HG03439 (cell line): ENCODE data around the gene EVX2.

Experiments used
- ATAC-seq: cut with Tn5 transposase; IDR thresholded peaks from one replicate; pipeline ENCODE4 v1.9.1; 2021; ENCODE audit warnings: mild to moderate bottlenecking, moderate library complexity; ENCODE audit not compliant: unreplicated experiment

EVX2 gene

DNA sequence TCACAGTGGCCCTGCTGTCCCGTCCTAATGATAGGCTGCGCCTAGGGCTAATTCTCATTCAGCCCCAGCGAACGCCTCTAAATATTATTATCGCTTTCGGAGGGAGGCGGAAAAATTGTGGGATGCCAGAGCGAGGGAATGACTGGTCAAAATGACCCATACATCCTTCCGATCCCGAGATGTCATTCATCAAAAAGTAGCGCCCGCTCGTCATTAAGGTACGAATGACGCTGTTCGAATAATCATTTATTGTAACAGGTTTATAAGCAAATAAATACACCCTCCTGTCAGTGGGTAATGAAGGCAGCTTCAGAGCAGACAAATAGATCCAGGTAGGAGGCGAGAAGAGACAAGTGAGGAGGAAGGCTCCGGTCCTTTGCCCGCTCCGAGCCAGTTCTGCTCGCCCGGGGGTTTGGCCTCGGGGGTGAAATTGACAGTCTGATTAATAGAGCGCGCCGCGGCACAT, at the start of gene EVX2:
TSS of gene EVX2 (minus strand) at position 167 of the 466 bp plus-strand sequence. CDS start 186 bp downstream, outside the sequence.
- no peak for ATAC-seq

DNA sequence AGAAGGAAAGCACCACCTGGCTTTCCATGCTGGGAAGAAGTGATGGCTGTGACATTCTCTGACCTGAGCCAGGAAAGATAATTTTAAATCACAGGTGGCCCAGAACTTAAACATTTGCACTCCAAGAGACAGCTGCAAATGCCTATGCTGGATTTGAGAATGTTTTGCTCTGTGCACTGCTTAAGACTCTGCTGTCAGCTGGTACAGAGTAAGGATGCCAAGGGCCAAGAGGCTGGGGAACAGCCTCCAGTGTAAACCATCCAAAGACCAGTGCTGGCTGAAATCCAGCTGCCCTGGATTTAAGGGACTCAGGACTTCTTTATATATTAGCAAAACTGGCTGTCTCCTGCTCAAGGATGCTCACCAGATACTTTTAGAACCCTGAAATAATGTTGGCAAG, 49.6 kb upstream of the EVX2 start:
- ATAC-seq = no peak

DNA sequence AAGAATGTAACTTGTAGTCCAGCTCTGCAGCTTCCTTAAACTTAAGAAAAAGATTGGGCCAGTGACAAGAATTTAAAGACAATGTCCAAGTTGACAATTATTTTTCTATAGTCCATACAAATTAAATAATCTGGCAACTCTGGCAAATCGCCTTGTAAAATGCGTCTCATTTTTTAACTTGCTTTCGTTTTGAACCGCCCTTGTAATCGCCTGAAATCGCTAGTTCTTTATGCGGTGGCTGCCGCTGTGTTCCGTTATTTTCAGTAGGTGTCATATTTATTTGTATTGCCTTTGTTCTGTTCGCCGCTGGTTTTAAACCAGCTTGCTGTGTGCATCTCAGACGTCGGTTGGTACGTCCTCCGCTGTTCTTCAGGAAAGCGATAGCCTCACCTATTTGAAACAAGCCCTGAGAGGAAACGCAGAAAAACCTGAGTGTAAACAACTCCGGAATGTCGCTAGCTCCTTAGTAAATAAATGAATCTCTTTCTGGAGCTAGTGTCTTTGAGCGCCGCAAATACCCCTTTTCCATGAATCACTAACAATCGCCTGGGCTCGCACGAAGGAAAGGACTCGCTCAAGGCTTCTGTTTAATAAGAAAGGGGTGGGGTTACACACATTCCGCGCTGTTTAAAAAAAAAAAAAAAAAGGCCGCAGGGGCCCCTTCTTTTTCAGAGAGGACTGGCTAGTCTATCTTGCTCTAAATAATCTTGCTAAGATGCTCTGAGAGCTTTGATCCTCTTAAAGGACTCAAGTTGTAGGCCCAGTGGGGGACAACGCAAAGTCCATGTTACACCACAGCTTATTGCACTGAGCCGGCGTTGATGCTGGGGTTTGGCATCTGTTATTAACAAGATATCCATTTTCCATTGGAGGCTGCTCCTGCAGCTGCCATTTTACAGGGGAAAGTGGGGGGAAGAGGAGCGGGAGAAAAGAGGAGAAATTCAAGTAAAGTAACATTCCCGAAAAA, 48.7 kb upstream of the EVX2 start:
- ATAC-seq = no peak

DNA sequence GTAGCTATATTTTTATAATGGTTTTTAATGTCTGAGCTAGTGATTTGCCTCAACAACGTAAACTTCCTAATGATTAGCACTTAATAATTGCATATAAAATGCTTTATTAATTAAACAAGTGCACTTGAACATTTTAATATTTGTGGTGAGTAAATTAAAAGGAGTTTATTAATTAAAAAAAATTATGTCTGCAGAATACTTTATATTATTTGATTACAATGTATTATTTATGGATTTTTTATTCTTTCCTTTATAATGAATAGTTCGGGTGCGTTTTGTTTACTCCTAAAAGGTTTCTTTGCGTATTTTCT, 48.0 kb upstream of the EVX2 start:
- no peak for ATAC-seq

DNA sequence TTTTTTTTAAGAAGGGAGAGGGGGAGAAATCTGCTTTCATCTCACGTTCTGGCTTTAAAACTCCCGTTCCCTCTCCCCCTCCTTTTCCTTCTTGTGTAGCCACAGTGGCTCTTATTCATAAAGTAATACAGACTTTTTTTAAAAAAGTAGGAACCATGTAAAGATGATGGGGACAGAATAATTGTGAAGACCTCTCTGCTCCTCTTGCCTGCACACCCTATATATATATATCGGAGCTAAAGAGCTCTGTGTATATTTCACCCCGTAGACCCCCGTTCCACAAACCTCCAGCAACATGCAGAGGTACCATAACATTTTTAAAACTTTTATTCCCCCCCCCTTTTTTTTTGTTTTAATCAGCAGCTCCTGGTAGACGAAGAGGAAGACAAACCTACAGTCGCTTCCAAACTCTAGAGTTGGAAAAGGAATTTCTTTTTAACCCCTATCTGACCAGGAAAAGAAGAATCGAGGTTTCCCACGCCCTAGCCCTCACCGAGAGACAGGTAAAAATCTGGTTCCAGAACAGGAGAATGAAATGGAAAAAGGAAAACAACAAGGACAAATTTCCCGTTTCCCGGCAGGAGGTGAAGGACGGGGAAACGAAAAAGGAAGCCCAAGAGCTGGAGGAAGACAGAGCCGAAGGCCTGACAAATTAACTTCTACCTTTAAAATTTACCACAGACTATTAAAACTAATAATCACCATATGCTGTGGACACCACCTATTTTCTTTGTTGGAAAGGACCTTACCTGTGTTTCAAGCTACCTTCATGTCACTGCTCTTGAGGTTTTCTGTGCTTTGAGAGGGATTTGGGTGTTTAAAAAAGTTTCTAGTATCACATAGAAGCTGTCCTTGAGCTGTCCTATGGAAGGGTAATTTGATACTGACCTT, 47.4 kb upstream of the EVX2 start:
- ATAC-seq = no peak

DNA sequence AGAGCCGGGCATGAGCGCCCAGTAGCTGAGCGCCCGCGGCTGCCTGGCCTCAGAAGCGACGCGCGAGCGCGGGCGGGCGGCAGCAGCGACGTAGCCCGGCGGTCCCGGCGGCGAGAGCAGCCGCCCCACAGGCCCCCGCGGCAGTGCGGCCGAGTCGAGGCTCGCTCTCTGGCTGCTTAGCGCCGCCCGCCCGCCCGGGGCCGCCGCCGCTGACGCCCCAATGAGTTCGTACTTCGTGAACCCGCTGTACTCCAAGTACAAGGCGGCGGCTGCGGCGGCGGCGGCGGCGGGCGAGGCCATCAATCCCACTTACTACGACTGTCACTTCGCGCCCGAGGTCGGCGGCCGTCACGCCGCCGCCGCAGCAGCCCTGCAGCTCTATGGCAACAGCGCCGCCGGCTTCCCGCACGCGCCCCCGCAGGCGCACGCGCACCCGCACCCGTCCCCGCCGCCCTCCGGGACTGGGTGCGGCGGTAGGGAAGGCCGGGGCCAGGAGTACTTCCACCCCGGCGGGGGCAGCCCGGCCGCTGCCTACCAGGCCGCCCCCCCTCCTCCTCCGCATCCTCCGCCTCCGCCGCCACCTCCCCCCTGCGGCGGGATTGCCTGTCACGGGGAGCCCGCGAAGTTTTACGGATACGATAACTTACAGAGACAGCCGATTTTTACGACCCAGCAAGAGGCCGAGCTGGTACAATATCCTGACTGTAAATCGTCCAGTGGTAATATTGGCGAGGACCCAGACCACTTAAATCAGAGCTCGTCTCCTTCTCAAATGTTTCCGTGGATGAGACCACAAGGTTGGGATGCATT, 46.6 kb upstream of the EVX2 start:
- ATAC-seq = no peak

DNA sequence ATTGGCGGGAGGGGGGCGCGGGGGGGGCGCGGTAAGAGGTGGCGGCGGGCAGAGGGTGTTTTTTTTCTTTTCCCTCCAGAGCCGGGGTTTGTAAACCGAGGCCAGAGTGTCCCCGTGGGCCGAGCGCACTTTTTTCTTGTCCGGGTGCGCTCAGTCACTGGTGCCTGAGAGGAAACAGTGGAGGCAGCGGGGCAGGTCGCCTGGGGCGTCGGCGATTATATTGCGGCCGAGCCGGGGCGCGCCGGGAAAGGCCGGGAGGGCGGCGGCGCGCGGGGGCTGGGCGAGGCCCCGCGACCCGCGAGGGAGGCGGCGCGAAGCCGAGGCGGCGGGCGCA, 46.0 kb upstream of the EVX2 start:
- ATAC-seq = no peak

DNA sequence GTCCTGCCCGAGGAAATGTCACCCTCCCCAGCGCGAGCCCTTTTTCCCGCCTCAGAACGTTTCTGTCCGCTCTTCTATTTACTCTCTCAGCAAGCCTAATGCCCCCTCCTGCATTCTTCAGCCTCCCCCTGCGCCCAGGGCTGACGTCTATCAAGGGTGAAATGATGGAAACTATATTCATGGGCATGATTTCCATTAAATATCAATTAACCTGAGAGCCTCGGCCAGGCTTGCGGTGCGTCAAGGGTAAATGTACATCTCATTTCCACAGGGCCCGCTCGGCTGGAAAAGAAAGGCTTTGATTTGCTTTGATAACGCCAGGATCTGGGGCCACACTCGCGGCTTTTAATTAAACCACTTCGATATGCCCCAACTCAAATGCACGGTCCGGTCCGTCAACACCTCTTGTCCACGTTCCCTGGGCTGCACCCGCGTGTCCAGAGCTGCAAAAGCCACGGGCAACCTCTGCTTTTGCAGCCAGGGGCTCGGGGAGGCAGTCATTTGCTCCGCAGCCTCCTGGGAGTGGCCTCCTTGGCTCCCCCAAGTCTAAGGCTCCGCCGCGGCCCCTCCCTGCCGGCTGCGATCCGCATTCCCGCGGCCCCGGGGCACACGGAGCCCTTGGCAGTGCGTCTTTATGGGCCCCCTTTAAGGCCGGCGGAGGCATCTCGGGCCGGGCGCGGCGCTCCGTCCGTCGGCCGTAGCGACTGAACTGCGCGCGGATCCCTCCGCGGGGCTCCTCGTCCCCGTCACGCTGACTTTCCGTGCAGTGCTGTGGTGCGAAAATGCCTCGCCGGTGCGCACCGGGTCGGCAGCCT, 45.4 kb upstream of the EVX2 start, which contains the start of gene HOXD8:
TSS of gene HOXD8 (plus strand) at position 724 of the 815 bp plus-strand sequence. CDS start 662 bp downstream, outside the sequence.
- ATAC-seq = no peak

DNA sequence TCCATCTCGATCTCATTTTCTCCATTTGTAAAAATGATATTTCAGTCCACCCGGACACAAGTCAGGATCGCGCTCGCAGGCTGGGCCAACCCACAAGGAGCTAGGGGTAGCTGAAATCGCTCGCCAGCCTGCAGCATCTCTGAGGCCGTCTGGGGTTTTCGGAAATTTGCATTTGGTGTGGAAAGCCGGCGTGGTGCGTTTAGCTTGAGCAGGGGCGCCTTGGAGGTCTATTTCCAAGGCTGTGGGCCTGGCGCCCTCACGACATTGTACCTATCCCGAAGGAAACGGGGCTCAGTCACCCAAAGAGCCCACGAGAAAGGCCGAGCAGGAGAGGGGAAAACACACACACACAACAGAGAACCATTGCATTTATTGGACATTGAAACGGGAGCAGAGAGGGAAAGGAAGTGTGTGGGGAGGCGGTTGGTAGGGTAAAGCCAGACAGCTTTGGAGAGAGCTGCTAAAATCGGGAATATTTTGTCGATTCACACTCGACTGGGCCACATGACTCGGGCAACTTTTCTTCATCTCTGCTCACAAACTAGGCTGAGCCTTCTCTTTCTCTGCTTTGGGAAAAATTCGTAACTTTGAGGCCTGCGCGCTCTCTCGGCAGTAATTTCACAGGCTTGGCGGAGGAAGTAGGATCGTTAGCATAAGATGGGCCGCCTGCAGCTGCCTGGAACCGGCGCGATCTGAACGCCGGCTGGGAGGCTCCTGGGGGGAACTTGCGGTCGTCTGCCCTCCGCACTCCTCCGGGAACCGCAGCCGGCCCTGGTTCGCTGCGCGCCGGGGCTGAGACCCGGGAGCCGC, 44.6 kb upstream of the EVX2 start:
- ATAC-seq = no peak

DNA sequence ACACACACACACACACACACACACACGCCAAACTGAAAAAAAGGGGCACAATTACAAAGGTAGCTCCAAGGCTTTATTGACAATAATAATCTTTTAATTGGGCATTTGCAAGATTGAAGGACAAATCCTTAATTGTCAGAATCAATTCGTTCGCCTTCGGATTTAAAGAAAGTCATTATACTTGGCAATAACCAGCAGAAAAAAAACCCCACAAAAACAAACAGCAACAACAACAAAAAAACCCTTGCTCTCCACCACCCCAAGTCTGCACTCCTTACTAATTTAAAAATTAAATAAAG, 44.0 kb upstream of the EVX2 start:
- no peak for ATAC-seq

DNA sequence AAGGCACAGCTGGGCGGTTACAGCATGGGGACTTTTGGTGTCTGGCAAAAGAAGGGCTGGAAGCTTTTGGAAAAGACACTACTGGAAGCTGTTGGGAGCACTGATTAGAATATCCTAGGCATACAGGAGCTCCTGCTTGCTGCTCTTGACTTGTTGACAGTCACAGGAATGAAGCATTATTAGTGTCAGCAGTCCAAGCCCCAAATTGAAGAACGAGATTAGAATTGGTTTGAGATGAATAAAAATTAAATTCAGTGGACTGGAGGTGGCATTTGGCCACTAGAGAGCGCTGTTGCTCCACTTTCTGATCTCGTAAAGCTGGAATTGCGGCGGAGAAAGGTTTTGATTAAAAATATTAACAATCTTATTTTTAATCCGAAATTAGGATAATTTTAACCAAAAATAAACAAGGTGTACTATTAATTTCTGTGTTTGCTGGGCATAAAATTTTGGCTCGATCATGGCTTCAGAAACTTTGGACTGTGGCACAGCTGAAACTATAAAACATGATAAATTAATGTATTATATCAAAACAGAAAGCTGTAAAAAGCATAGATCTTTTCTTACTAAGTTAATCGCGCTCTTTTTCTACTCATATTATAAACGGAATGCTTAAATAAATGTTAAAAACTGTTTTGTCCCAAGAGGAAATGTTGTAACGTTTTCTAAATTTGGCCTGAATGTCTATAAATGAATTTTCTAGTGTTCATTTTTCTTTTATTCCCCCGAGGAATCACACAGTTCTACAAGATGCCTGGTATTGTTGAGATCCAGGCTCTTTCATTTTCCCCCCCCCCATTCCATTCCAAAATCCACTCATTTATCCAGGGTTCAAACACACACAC, 43.4 kb upstream of the EVX2 start:
- no peak for ATAC-seq

DNA sequence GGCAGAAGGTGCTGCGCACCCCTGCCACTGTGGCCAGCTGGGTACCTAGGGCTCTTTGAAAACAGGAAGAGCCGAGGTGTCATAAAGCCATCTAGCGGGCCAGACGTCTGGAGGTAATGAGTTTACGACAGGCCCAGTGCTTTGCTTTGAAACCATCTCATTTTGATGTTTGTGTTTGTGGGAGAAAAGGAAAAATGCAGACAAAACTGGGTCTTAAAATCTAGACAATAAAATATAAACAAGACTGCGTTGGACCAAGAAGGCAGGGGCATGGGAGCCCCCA, 42.0 kb upstream of the EVX2 start:
- ATAC-seq = no peak

DNA sequence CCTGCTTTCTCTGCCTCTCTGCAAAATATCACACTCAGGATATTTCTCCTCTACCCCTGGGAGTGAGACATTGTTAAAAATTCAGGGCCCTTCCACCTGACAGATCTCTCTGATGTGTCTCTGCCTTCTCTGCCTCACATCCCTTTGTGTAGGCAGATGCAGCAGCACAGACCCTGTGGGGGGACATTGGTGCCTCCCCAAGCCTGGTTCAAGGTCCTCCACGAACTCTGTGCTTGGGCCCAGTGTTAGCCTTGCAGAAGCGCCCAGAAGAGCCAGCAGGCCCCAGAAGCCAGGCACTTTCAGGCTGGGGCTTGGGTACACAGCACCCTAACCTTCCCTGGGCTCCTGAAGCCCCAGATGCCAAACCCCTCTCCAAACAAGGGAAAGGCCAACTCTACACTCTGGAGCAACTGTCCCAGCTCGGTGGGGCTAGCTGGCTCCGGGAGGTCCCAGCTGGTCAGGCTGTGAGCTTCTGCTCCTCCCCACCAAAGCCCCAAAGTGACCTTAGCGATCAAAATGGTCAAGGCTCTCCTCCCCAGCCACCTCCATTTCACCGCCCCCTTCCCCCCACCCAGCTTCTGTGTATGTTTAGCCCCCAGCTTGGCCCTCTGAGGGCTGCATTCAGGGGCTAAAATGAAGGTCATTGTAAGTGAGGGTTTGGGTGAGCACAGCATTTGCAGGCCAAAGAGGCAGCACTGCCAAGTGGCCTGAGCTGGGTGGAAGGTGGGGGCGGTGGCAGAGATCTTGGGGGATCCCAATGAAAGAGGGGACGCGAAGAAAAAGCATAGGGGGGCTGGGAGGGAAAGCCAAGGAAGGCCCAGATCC, 41.4 kb upstream of the EVX2 start:
- ATAC-seq = no peak

DNA sequence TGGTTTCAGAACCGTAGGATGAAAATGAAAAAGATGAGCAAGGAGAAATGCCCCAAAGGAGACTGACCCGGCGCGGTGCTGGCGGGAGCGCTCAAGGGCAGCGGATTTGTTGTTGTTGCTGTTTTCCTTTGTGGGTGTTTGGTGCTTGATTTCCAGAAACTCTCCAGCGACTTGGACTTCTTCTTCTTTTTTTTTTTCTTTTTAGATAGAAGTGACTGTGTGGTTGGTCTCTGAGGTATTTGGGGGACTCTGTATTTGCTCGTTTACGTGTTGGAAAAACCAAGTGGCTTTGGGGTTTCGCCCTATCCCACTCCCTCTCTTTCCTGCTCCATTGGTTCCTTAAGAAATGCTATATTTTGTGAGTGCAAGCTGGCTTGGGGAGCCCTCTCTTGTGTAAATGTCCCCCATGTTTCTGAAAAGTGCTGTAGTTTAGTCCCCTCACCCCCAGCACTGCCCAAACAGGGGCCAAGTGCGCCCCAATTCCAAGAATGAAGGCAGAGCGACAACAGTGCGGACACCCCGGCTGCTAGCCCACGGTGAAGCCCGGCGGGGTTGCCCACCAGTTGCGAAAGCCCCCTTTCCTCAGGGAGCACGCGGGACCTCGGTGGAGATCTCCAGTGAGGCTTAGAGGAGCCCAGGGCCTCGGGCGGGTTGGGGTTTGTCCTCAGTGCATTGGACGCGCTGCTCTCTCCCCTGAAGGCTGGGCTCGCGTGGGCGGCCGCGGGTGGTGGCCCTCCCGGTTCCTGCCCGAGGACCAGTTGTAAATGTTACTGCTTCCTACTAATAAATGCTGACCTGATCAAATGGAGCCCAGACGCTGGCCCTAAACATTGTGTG, 40.6 kb upstream of the EVX2 start:
- no peak for ATAC-seq

DNA sequence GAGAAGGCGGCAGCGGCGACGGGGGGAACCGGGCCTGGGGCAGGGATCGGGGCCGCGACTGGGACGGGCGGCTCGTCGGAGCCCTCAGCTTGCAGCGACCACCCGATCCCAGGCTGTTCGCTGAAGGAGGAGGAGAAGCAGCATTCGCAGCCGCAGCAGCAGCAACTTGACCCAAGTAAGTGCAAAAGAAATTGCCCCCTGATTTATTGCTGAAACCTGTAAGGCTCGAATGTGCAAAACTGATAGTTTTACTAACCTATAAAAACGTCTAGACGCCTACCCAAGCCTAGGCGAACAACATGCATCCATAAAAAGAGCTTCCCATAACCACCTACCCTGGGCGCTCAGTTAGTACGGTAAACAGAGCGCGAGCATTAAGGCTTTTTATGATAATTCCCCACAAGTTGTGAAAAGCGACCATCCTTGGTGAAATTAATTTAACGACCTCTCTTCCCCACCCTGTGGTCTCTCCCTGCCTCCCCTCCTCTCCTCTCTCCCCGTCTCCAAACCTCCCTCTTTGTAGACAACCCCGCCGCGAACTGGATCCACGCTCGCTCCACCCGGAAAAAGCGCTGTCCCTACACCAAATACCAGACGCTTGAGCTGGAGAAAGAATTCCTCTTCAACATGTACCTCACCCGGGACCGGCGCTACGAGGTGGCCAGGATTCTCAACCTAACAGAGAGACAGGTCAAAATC, 39.8 kb upstream of the EVX2 start:
- no peak for ATAC-seq

DNA sequence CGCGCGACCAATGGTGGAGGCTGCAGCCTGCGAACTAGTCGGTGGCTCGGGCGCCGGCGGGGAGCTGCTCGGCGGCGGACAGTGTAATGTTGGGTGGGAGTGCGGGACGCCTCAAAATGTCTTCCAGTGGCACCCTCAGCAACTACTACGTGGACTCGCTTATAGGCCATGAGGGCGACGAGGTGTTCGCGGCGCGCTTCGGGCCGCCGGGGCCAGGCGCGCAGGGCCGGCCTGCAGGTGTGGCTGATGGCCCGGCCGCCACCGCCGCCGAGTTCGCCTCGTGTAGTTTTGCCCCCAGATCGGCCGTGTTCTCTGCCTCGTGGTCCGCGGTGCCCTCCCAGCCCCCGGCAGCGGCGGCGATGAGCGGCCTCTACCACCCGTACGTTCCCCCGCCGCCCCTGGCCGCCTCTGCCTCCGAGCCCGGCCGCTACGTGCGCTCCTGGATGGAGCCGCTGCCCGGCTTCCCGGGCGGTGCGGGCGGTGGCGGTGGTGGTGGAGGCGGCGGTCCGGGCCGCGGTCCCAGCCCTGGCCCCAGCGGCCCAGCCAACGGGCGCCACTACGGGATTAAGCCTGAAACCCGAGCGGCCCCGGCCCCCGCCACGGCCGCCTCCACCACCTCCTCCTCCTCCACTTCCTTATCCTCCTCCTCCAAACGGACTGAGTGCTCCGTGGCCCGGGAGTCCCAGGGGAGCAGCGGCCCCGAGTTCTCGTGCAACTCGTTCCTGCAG, 39.1 kb upstream of the EVX2 start, which contains the start of gene HOXD9:
TSS of gene HOXD9 (plus strand) at position 37 of the 728 bp plus-strand sequence. CDS start at position 87, 50 bp downstream.
- no peak for ATAC-seq
